ENCODE results near the gene PKP4. TPM values are rescaled to one million over a fixed set of nuclear protein-coding genes. Genes with fewer than 3 reads are reported as not detected.

PKP4 gene
- total RNA-seq, 1 donor from 2014 or later = 83.9 TPM

GRCh38 chr2:158712791-158713522, 256.2 kb downstream of the PKP4 start:
- Mint-ChIP-seq H3K4me1 (peaks cover 25% of the 10 kb centered on the region), H3K36me3 (no peaks in the 10 kb centered on the region), H3K9me3 (peaks cover 23% of the 10 kb centered on the region), H3K27ac (no peak overlapping the region), H3K27me3 (ENCODE audit: insufficient read depth, low read depth) (no peaks in the 10 kb centered on the region), H3K4me3 (no peak overlapping the region)
- no peaks in the 10 kb centered on the region for H3K79me2 ChIP-seq (ENCODE audit: low read depth)
- H3K4me3 ChIP-seq = no peak overlapping the region
- H3F3A ChIP-seq (ENCODE audit: low read depth) = peaks cover 17% of the 10 kb centered on the region
- no peaks in the 10 kb centered on the region for H3K9me3 ChIP-seq (ENCODE audit: low read depth)
- DNase-seq (ENCODE audit: low spot score) = no peak
- H4K20me1 ChIP-seq (ENCODE audit: low read depth) = no peaks in the 10 kb centered on the region
- H3K9ac ChIP-seq = no peak overlapping the region
- H3K4me2 ChIP-seq = no peak overlapping the region
- TF ChIP-seq EZH2 (IDR thresholded peaks at IDR 0.05) (no peak), EZH2phosphoT487 (IDR thresholded peaks at IDR 0.05) (no peak)
- TF ChIP-seq, protein P1, sequence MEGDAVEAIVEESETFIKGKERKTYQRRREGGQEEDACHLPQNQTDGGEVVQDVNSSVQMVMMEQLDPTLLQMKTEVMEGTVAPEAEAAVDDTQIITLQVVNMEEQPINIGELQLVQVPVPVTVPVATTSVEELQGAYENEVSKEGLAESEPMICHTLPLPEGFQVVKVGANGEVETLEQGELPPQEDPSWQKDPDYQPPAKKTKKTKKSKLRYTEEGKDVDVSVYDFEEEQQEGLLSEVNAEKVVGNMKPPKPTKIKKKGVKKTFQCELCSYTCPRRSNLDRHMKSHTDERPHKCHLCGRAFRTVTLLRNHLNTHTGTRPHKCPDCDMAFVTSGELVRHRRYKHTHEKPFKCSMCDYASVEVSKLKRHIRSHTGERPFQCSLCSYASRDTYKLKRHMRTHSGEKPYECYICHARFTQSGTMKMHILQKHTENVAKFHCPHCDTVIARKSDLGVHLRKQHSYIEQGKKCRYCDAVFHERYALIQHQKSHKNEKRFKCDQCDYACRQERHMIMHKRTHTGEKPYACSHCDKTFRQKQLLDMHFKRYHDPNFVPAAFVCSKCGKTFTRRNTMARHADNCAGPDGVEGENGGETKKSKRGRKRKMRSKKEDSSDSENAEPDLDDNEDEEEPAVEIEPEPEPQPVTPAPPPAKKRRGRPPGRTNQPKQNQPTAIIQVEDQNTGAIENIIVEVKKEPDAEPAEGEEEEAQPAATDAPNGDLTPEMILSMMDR (IDR thresholded peaks at IDR 0.05) = no peak
- peaks cover 21% of the 10 kb centered on the region for H3K4me1 ChIP-seq
- peaks cover 6% of the 10 kb centered on the region for H3K36me3 ChIP-seq
- H3K27me3 ChIP-seq = no peaks in the 10 kb centered on the region
- H3K27ac ChIP-seq = no peak overlapping the region
- no peak overlapping the region for H2AFZ ChIP-seq (replicated peaks)

- Mint-ChIP-seq H3K27me3 (ENCODE audit: insufficient read depth, low read depth) (peaks cover 4% of the 10 kb centered on the region), H3K27ac (no peak overlapping the region), H3K4me3 (no peak overlapping the region), H3K36me3 (no peaks in the 10 kb centered on the region), H3K9me3 (peaks cover 23% of the 10 kb centered on the region), H3K4me1 (peaks cover 27% of the 10 kb centered on the region)
- Histone ChIP-seq H3F3A (ENCODE audit: low read depth) (peaks cover 17% of the 10 kb centered on the region), H3K9me3 (ENCODE audit: low read depth) (no peaks in the 10 kb centered on the region), H3K27me3 (no peaks in the 10 kb centered on the region), H2AFZ (replicated peaks) (no peak overlapping the region), H3K4me3 (no peak overlapping the region), H3K9ac (no peak overlapping the region), H4K20me1 (ENCODE audit: low read depth) (no peaks in the 10 kb centered on the region), H3K4me1 (peaks cover 21% of the 10 kb centered on the region), H3K79me2 (ENCODE audit: low read depth) (no peaks in the 10 kb centered on the region), H3K36me3 (peaks cover 6% of the 10 kb centered on the region), H3K4me2 (no peak overlapping the region), H3K27ac (no peak overlapping the region)
- no peak for DNase-seq (ENCODE audit: low spot score)
- no peak for TF ChIP-seq EZH2 (IDR thresholded peaks at IDR 0.05)
- TF ChIP-seq EZH2phosphoT487 (IDR thresholded peaks at IDR 0.05) = no peak
- TF ChIP-seq, protein P1 (IDR thresholded peaks at IDR 0.05) = no peak
Measured at GRCh38 chr2:158713523-158714138, 256.9 kb downstream of the PKP4 start.

- Mint-ChIP-seq H3K4me1 (peaks cover 27% of the 10 kb centered on the region), H3K9me3 (peaks cover 21% of the 10 kb centered on the region), H3K36me3 (no peaks in the 10 kb centered on the region), H3K4me3 (no peak overlapping the region), H3K27me3 (ENCODE audit: insufficient read depth, low read depth) (peaks cover 4% of the 10 kb centered on the region), H3K27ac (no peak overlapping the region)
- H3F3A ChIP-seq (ENCODE audit: low read depth) = peaks cover 17% of the 10 kb centered on the region
- H2AFZ ChIP-seq (replicated peaks) = no peak overlapping the region
- H3K4me2 ChIP-seq = no peak overlapping the region
- no peak overlapping the region for H3K27ac ChIP-seq
- peaks cover 6% of the 10 kb centered on the region for H3K36me3 ChIP-seq
- no peak overlapping the region for H3K9ac ChIP-seq
- H3K9me3 ChIP-seq (ENCODE audit: low read depth) = no peaks in the 10 kb centered on the region
- no peak overlapping the region for H3K4me3 ChIP-seq
- H4K20me1 ChIP-seq (ENCODE audit: low read depth) = no peaks in the 10 kb centered on the region
- TF ChIP-seq EZH2phosphoT487 (IDR thresholded peaks at IDR 0.05) = no peak
- TF ChIP-seq, protein P1 (IDR thresholded peaks at IDR 0.05) = no peak
- TF ChIP-seq EZH2 (IDR thresholded peaks at IDR 0.05) = no peak
- peaks cover 21% of the 10 kb centered on the region for H3K4me1 ChIP-seq
- H3K27me3 ChIP-seq = no peaks in the 10 kb centered on the region
- DNase-seq (ENCODE audit: low spot score) = no peak
- no peaks in the 10 kb centered on the region for H3K79me2 ChIP-seq (ENCODE audit: low read depth)
Measured at GRCh38 chr2:158714420-158714819, 257.7 kb downstream of the PKP4 start.
